ENCODE data around the gene NCS1.

DNA sequence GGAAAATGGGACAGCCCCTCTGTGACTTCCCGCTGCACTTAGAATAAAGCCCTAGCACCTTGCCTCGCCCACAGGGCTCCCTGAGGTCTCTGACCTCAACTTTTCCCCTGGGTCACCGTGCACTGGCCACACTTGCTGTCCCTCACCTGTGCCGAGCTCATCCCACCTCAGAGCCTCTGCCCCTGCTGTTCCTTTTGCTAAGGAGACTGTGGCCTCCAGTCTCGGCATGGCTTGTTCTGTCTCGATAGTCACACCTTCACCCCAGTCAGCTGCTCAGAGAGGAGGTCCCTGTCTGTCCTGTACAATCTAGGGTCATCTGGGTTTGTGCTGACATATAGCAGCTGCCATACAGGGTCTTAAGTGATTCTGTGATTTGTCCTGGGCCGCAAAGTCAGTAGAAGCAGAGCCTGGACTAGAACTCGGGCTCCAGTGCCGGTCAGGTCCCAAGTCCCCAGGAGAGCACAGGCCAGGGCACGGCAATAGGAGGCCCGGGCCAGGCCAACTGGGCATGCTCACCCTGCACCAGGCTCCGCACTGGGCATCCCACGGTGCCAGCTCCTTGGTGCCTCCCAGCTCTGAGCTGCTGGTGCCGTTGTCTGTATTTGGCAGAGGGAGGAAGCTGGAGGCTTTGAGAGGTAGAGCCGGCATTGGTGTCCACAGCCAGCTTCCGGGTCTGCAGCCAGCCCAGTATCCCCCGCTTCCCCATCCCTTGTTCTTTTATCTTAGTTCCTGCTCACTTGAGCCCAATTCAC lies 35.2 kb downstream of the NCS1 start:
- no peak for TF ChIP-seq POLR2AphosphoS5 (IDR thresholded peaks at IDR 0.05; ENCODE audit: borderline replicate concordance, low read depth, low read length)
- no peak for TF ChIP-seq EZH2 (IDR thresholded peaks at IDR 0.05)
- no peak for TF ChIP-seq FOXP2 (optimal IDR thresholded peaks at IDR 0.05; ENCODE audit: control extremely low read depth, extremely low read length, insufficient read depth)
